ENCODE data around the gene RTN4R.
"Not testable (repeated sequence)": the region's sequence is repeated elsewhere in the genome, so short reads cannot be mapped to it uniquely, and the experiment has no call there.

- TF ChIP-seq, protein P1, sequence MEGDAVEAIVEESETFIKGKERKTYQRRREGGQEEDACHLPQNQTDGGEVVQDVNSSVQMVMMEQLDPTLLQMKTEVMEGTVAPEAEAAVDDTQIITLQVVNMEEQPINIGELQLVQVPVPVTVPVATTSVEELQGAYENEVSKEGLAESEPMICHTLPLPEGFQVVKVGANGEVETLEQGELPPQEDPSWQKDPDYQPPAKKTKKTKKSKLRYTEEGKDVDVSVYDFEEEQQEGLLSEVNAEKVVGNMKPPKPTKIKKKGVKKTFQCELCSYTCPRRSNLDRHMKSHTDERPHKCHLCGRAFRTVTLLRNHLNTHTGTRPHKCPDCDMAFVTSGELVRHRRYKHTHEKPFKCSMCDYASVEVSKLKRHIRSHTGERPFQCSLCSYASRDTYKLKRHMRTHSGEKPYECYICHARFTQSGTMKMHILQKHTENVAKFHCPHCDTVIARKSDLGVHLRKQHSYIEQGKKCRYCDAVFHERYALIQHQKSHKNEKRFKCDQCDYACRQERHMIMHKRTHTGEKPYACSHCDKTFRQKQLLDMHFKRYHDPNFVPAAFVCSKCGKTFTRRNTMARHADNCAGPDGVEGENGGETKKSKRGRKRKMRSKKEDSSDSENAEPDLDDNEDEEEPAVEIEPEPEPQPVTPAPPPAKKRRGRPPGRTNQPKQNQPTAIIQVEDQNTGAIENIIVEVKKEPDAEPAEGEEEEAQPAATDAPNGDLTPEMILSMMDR (conservative IDR thresholded peaks at IDR 0.05; ENCODE audit: low read length) = not testable (repeated sequence)
- TF ChIP-seq EZH2phosphoT487 (IDR thresholded peaks at IDR 0.05; ENCODE audit: borderline replicate concordance) = not testable (repeated sequence)
Observed at GRCh38 chr22:20313306-20314077, 45.4 kb upstream of the RTN4R start.

Data from Loucy (cell line).